ENCODE measurements around the gene MAML3. TPM values are rescaled to one million over a fixed set of nuclear protein-coding genes. Genes with fewer than 3 reads are reported as not detected.
A peak's percentile ranks its signal among the peaks of the same experiment; 100 is the strongest.

The MAML3 gene
- polyA plus RNA-seq, 6 donors from 2014 or later = 0.37 to 2.7 (median 1.1) TPM

DNA sequence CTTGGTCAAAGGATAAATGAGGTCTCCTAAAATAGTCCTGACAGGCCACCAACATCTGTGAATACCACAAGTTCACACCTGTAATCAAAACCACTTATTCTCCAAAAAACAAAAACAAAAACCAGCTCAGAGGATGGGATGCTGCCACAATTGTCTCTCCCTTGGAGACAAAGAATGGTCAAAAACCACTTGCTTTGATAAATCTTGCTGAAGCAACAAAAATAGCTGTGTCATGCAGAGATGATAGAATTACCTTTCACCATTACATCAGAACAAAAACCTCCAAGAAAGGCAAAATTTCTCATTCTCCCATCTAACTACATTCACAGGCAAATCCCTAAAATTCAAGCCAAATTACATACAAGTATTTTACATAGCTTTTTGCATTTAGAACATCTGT lies 180.4 kb downstream of the MAML3 start:
- DNase-seq (no peak), ATAC-seq (ENCODE audit: low read depth in 2 of 2) (no peak)
- Mint-ChIP-seq H3K4me1 (peaks cover 24 to 36% (median 32%) of the 10 kb centered on the region in 3 donors), H3K36me3 (no peaks in the 10 kb centered on the region), H3K9me3 (peaks cover 0 to under 1% (median 0%) of the 10 kb centered on the region in 7 donors), H3K27me3 (no peaks in the 10 kb centered on the region), H3K27ac (peak overlapping the region in 4 of 6 donors; percentile 51 to 78 (median 66)), H3K4me3 (no peak overlapping the region)

DNA sequence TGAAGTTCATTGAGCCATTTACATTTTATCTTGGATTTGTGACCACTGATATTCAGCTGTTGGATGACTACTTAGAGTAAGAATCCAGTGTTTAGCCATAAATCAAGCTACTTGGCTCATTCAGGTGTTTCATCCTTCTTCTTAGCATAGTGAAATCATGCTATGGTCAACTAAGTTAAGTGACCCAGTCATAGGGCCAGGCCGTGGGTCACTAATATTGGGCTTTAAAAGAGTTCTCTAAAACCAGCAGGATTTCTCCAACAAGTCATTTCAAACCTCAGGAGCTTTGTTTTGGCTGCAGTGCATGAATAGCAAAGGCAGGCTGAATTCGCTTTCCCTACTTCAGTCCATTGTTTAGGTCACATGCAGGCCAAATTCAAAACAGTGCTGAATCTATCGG lies 181.0 kb downstream of the MAML3 start:
- ATAC-seq (ENCODE audit: low read depth in 2 of 2) = no peak
- Mint-ChIP-seq H3K4me3 (no peak overlapping the region), H3K27me3 (no peaks in the 10 kb centered on the region), H3K27ac (peak overlapping the region in 2 of 6 donors; percentile 51 to 72), H3K9me3 (no peaks in the 10 kb centered on the region), H3K4me1 (peaks cover 18 to 30% (median 26%) of the 10 kb centered on the region in 3 donors), H3K36me3 (no peaks in the 10 kb centered on the region)
- no peak for DNase-seq

DNA sequence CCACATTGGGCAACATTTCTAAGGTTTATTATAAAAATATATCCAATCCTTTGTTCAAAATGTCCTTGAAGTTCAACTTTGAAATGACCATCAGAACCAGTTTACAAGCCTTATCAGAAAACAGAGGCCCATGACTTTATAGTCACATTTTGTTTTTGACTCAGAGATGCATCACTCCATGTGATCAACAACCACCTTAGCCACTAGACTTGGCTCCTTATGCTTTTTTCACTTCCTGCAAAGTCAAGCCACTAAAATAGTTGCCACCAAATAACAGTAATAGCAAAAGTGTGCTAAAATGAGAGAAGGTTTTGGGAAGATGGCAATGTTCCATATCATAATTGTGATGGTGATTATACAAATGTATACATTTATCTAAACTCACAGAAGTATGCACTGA lies 181.7 kb downstream of the MAML3 start:
- Mint-ChIP-seq H3K4me1 (peaks cover 20 to 27% (median 22%) of the 10 kb centered on the region in 3 donors), H3K27me3 (no peaks in the 10 kb centered on the region), H3K36me3 (no peaks in the 10 kb centered on the region), H3K9me3 (no peaks in the 10 kb centered on the region), H3K27ac (peak overlapping the region in 1 of 6 donors; percentile 58), H3K4me3 (no peak overlapping the region)
- ATAC-seq (ENCODE audit: low read depth in 2 of 2) = no peak
- DNase-seq = no peak

DNA sequence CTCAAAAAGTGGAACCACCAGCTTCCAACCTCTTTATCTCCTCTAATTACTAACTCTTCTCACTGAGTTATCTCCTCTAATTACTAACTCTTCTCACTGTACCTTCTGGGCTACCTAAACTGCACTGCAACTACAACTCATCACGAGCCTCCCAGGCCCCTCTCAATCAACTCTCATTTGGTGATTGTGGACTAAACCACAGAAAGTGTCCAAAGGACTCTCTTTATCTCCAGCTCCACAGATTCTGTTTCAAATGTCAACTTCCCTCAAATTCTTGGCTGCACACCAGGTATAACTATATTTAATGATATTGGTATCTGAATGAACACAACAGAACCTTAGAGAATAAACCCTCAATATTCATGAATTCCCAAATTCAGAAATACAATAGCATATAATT lies 182.9 kb downstream of the MAML3 start:
- no peak overlapping the region for H3K4me3 Mint-ChIP-seq
- no peaks in the 10 kb centered on the region for H3K9me3 Mint-ChIP-seq
- H3K27ac Mint-ChIP-seq = no peak overlapping the region
- H3K27me3 Mint-ChIP-seq = no peaks in the 10 kb centered on the region
- no peaks in the 10 kb centered on the region for H3K36me3 Mint-ChIP-seq
- H3K4me1 Mint-ChIP-seq = peaks cover 15 to 28% (median 18%) of the 10 kb centered on the region in 3 donors
- ATAC-seq (ENCODE audit: low read depth in 2 of 2) (no peak), DNase-seq (no peak)

DNA sequence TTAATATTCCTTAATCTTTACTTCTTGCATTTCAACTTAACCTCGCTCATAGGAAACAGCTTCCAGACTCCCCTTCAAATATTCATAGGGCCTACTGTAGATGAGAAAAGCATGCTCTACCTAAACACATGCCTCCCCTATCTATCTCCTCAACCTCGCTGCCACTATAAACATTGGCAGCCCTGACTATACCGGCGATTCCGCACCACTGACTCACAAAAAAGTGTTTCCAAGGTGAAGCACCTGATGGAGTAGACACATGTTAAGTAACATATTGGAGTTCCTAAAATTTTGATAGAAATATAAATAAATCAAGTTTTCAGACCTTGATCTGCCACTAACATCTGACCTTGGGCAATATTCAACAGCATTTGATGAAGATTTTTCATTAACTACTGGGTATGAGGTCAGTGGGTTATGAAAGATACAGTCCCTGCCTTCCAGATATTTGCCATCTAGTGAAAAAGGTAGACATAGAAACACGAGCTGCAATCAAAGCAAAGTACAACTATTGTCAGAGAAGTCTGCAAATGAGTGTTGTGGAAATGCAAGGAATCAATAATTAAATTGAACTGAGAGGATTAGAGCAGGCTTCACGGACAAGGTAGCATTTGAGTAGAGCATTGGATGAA lies 184.2 kb downstream of the MAML3 start:
- ATAC-seq (ENCODE audit: low read depth in 2 of 2) = no peak

DNA sequence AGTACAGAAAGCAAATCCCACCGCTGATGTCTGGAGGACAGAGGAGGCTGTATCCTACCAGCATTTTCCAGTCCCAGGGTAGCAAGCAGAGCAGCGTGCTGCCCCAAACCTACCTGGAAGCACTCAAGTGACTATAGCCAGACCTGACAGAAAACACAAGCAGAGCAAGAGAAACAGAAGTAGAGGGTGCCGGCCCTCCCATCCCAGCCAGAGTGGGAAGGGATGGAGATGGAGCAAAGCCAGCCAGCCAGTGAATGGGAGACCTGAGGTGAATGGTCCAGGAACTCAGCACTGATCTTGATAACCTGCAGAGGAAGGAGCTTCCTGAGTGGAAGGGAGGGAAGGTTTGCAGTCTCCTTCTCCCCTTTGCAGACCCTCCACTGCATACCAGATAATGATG lies 185.2 kb downstream of the MAML3 start:
- Mint-ChIP-seq H3K4me3 (no peak overlapping the region), H3K27ac (peak overlapping the region in 3 of 6 donors; percentile 56 to 84 (median 77))

More for the DNA sequence above, 184.2 kb downstream of the MAML3 start:
- Mint-ChIP-seq H3K4me3 (no peak overlapping the region), H3K9me3 (no peaks in the 10 kb centered on the region), H3K27ac (no peak overlapping the region), H3K4me1 (peaks cover 8 to 20% (median 12%) of the 10 kb centered on the region in 3 donors), H3K27me3 (no peaks in the 10 kb centered on the region), H3K36me3 (no peaks in the 10 kb centered on the region)
- DNase-seq = no peak

DNA sequence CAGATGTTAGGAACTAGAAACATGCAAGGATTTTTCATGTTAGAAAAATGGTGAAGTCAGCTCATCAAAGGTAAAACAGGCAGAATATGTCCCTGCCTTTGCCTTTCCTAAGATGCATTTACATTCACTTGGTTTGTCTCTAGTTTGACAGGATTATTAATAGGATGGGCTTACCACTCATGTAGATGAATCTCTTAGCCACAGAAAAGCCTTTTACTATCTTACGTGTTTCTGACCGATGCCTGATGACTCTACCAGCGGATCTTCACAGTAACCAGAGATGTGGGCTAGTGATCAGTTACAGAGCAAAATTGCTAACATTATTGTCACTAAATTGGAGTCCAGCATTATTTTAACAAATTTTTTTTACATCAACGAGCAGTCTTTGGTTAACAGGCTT lies 187.6 kb downstream of the MAML3 start:
- H3K36me3 Mint-ChIP-seq = peaks cover 0 to under 1% of the 10 kb centered on the region in 2 donors
- H3K9me3 Mint-ChIP-seq = no peaks in the 10 kb centered on the region
- H3K27ac Mint-ChIP-seq = no peak overlapping the region
- DNase-seq (no peak), ATAC-seq (ENCODE audit: low read depth in 2 of 2) (no peak)
- peaks cover 0 to under 1% (median 0%) of the 10 kb centered on the region in 3 donors for H3K27me3 Mint-ChIP-seq
- peaks cover 8 to 20% (median 12%) of the 10 kb centered on the region in 3 donors for H3K4me1 Mint-ChIP-seq
- H3K4me3 Mint-ChIP-seq = no peak overlapping the region

More for the DNA sequence above, 185.2 kb downstream of the MAML3 start:
- H3K27me3 Mint-ChIP-seq = no peaks in the 10 kb centered on the region
- H3K4me1 Mint-ChIP-seq = peaks cover 8 to 20% (median 12%) of the 10 kb centered on the region in 3 donors
- no peak for DNase-seq
- H3K36me3 Mint-ChIP-seq = no peaks in the 10 kb centered on the region
- no peaks in the 10 kb centered on the region for H3K9me3 Mint-ChIP-seq
- no peak for ATAC-seq (ENCODE audit: low read depth in 2 of 2)

DNA sequence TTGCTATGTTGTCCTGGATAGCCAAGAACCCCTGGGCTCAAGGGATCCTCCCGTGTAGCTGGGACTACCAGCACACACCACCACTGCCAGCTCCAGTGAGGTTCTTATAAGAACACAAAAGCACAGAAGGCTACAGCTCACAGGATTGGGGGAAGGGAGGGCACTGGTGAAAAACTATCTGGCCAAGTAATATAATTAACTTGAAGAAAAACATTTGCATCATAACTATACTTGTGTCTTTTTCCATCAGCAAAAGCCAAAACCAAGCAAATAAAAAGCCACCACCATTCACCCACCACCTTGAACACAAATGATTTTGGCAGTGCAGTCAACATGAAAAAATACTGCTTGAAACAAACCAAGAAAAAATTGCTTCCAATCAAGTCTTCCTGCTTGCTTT lies 188.2 kb downstream of the MAML3 start:
- Mint-ChIP-seq H3K4me3 (no peak overlapping the region), H3K27me3 (peaks cover 0 to 6% (median 0%) of the 10 kb centered on the region in 3 donors), H3K9me3 (no peaks in the 10 kb centered on the region), H3K27ac (peak overlapping the region in 1 of 6 donors; percentile 57), H3K36me3 (peaks cover 0 to 4% of the 10 kb centered on the region in 2 donors), H3K4me1 (peaks cover 8 to 20% (median 12%) of the 10 kb centered on the region in 3 donors)
- DNase-seq = no peak
- ATAC-seq (ENCODE audit: low read depth in 2 of 2) = no peak

DNA sequence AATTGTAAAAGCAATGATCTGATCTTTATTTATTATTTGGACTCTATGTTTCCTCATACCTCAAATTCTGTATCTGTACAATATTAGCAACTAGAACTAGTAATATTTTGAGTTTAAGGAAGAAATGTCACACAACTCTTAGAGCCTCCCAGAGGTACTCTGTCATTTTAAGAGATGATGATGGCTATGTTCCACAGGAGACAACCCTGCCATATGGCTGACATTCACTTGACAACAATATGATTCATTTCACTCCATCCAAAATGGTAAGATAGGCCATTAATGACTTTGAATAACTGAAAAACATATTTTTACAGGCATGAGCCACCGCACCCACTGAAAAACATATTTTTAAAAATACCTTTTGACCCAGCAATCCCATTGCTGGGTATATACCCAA lies 190.3 kb downstream of the MAML3 start:
- Mint-ChIP-seq H3K4me1 (peaks cover 8 to 19% (median 12%) of the 10 kb centered on the region in 3 donors), H3K36me3 (peaks cover 4 to 7% of the 10 kb centered on the region in 2 donors), H3K27ac (no peak overlapping the region), H3K9me3 (no peaks in the 10 kb centered on the region), H3K27me3 (peaks cover 0 to 15% (median 12%) of the 10 kb centered on the region in 3 donors), H3K4me3 (no peak overlapping the region)
- no peak for DNase-seq
- no peak for ATAC-seq (ENCODE audit: low read depth in 2 of 2)

DNA sequence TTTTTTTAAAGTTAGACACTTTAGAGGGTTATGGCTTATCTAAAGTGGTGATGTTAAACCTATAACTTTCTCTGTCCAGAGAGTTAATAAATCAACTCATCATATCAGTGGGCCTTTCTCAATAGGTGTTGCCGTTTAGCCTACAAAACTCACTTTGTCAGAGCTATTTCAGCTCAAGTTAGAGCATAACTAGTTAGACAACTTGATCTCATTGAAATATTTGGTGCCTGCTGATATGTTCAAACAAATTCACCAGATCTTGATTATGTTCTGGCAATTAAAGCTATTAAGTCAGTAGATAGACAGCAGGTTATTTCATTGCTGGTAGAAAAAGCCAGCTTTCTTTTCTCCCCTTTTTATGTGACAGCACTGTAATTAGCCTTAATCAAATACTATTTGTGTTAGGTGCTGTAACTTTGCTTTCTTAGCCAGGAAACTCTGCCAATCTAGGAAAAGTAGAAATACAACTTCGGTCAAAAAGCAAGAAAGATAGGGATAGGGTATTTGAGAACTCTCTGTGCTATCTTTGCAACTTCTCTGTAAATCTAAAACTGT lies 191.8 kb downstream of the MAML3 start:
- Mint-ChIP-seq H3K36me3 (peaks cover 4 to 7% of the 10 kb centered on the region in 2 donors), H3K27me3 (peaks cover 4 to 15% (median 12%) of the 10 kb centered on the region in 3 donors), H3K4me1 (peaks cover 4 to 12% (median 12%) of the 10 kb centered on the region in 3 donors), H3K4me3 (no peak overlapping the region), H3K9me3 (no peaks in the 10 kb centered on the region), H3K27ac (peak overlapping the region in 1 of 6 donors; percentile 8)
- ATAC-seq (ENCODE audit: low read depth in 2 of 2) = no peak
- DNase-seq = no peak

DNA sequence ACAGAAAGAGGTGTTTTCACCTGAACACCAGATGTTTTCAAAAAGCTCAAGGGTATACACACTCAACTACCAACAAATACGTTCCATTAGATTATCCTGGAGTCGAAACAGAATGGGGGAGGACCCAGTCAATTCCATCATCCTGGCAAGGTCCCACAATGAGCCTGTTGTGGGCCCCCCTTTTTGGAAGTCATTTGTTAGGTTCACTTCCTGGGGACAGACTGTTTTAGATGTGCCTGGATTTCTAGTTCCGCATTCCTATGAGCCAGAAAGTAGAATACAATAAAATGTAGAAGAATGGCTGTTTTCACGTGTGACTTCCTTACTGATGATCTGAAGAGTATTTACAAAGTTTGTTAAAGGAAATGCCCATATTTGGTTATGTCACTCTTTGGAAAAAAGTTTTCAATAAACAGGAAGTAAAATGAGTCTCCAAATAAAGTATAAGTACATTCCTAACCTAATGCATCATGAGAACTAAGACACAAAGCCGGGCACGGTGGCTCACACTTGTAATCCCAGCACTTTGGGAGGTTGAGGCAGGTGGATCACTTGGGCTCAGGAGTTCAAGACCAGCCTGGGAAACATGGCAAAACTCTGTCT lies 192.5 kb downstream of the MAML3 start:
- H3K36me3 Mint-ChIP-seq = peaks cover 4 to 7% of the 10 kb centered on the region in 2 donors
- H3K27ac Mint-ChIP-seq = peak overlapping the region in 1 of 6 donors; percentile 70
- DNase-seq = no peak
- H3K4me1 Mint-ChIP-seq = peaks cover 4 to 14% (median 6%) of the 10 kb centered on the region in 3 donors
- no peak overlapping the region for H3K4me3 Mint-ChIP-seq
- ATAC-seq (ENCODE audit: low read depth in 2 of 2) = no peak
- no peaks in the 10 kb centered on the region for H3K9me3 Mint-ChIP-seq
- peaks cover 4 to 23% (median 12%) of the 10 kb centered on the region in 3 donors for H3K27me3 Mint-ChIP-seq

DNA sequence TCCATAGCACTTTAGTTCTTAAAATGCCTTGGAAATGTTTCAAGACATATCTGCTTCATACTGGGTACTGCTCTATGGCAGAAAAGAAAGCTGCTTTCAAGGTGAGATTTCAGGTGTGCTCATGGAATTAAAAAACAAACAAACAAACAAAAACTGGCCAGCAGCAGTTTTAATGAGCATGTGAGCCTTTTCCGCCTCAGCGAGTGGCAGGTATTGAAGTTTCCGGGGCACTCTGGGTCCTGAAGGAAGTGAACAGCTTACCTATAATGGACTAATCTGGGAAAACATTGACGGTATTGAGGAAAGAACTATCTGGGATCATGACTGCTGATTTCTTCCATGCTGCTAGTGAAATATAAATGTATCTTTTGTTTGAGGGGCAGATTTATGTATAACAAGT lies 194.6 kb downstream of the MAML3 start:
- Mint-ChIP-seq H3K4me3 (peak overlapping the region in 1 of 8 donors; percentile 13), H3K9me3 (no peaks in the 10 kb centered on the region), H3K36me3 (peaks cover 4 to 7% of the 10 kb centered on the region in 2 donors), H3K4me1 (peaks cover 0 to 8% (median 0%) of the 10 kb centered on the region in 3 donors), H3K27ac (peak overlapping the region in 1 of 6 donors; percentile 16), H3K27me3 (peaks cover 12 to 31% (median 12%) of the 10 kb centered on the region in 3 donors)
- DNase-seq = no peak
- no peak for ATAC-seq (ENCODE audit: low read depth in 2 of 2)

DNA sequence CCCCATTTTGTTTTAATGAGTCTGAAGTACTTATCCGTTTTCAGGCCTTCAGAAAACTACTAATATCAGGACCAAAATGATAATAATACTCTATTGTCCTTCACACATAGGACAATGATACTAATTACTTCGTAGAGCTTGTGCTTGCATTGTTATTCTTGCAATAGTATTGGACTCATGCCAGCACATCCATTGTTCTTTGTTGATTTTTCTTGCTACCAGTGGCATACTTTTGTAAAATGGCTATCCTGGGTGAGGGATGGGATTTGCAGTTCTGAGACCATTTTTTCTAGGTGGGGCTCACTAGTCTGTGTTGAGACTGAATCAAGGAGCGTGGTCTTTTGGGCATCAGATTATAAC lies 195.3 kb downstream of the MAML3 start:
- Mint-ChIP-seq H3K4me3 (no peak overlapping the region), H3K4me1 (peaks cover 0 to 8% (median 0%) of the 10 kb centered on the region in 3 donors), H3K36me3 (peaks cover 4 to 7% of the 10 kb centered on the region in 2 donors), H3K27me3 (peaks cover 12 to 31% (median 12%) of the 10 kb centered on the region in 3 donors), H3K9me3 (no peaks in the 10 kb centered on the region), H3K27ac (no peak overlapping the region)
- ATAC-seq (ENCODE audit: low read depth in 2 of 2) = no peak
- DNase-seq = no peak
